Measurements from ENCODE around the gene RAB41.

Gene RAB41

DNA sequence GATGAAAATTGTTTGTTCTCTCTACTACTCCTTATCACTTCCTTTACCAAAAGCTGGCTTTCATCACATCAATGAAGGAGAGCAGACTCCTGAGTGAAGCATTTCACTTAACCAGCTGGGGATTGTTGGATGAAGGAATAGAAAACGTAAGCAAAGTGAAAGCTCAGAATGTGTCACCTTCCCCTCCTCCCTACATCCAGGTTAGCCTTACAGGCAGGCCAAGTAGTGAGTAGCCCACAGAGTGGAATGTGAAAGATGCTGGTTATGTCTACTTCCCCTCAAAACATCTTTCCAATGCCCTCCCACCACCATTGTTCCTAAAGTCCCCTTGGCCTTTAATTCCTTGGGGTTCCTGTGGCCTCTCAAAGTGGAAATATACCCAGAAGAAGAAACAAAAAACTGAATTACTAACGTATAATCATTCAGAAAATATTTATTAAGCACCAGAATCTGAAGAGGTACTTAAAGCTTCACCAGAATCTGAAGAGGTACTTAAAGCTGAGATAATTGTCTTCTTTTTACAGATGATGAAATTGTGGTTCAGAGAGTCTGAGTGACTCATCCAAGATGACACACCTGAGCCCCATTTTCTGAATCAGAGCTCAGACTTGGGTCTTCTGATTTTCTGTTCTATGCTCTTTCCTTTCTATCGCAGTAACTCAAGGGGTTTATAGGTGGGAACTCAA lies 28.5 kb upstream of the RAB41 start:
- TF ChIP-seq, protein P1, sequence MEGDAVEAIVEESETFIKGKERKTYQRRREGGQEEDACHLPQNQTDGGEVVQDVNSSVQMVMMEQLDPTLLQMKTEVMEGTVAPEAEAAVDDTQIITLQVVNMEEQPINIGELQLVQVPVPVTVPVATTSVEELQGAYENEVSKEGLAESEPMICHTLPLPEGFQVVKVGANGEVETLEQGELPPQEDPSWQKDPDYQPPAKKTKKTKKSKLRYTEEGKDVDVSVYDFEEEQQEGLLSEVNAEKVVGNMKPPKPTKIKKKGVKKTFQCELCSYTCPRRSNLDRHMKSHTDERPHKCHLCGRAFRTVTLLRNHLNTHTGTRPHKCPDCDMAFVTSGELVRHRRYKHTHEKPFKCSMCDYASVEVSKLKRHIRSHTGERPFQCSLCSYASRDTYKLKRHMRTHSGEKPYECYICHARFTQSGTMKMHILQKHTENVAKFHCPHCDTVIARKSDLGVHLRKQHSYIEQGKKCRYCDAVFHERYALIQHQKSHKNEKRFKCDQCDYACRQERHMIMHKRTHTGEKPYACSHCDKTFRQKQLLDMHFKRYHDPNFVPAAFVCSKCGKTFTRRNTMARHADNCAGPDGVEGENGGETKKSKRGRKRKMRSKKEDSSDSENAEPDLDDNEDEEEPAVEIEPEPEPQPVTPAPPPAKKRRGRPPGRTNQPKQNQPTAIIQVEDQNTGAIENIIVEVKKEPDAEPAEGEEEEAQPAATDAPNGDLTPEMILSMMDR (IDR thresholded peaks at IDR 0.05) = no peak

DNA sequence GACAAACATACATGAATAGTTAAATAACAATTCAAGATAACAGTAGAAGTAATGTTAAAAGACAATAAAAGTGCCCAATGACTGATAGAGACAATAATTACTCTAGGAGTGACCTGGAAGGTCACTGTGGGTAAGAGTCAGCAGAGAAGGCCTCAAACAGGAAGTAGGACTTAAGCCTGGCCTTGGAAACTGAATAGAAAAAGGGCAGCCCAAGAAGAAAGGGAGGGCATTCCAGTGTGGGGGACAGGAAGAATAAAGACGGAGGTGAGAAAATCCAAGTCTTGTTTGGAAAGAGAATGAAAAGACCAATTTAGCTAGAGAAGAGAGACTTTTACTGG lies 27.9 kb upstream of the RAB41 start:
- TF ChIP-seq, protein P1 (IDR thresholded peaks at IDR 0.05) = no peak

DNA sequence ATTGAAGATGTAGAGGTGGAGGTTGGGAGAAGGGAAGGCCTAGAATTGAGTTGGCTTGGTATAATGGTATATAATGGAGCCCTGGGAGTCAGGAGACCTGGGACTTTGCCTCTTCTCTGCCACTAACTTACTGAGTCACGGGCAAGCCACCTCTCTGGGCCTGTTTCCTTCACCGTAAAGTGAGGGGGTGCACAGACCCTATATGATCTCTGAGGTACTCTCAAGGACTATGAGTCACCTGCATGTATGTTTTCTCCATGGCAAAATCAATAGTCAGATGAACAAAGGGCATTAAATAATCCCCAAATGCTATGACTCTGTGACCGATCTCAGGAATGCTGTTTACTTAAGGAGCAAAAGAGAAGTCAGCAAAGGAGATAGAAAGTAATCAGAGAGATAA lies 27.1 kb upstream of the RAB41 start:
- TF ChIP-seq, protein P1 (IDR thresholded peaks at IDR 0.05) = no peak

DNA sequence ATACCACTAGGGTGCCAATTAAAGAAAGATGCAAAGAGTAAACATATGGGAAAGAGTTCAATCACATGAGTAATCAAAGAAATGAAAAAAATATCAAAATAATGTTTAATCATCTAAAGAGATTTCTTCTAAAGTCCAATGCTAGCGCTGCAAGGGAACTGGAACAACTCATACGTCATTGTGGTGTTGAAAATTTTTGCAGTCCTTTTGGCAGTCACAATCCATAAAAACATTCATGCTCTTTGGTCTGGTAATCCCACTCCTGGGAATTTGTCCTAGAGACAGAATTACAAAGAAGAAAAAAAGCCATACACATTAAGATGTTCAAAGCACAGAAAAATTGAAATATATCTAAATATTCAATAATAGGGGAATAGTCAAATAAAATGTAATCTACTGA lies 26.5 kb upstream of the RAB41 start:
- TF ChIP-seq, protein P1 (IDR thresholded peaks at IDR 0.05) = no peak

DNA sequence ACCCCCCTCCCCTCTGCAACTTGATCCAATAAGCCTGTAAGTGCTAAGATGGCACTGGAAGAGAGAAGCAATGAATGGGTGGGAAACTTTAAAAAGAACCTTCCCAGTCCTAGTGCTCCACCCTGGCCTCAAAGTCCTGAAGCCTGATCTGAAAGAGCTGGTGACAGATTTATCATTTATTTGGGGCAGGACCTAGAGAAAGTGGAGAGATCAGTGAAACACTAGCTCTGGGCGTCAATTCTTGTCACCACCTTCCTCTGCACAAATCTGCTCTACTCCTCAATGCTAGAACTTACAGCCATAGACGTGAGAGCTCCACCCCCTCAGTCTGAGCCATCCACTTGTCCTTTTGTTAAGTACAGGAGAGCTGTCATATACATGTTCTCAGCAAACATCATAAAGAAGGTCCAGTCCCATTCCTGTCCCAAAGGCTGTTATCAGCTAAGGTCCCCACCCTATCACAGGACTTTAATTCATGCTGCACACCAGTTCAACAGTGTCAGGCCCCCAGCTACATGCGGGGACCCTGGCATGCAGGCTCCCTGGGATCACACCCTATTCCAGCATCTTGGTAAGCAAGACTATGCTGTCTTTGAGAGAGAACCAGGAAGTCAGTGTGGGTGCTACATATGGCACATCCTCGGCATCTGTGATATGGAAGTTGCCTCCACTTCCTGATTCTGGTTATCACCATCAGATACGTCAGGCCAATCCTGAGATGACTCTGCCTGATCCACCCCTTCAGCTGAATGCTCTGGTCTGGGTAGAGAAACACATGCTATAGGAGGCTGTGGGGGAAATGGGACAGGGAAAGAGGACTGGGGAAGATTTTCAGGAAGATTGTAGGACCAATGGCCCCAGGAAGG lies 24.3 kb upstream of the RAB41 start:
- TF ChIP-seq, protein P1 (IDR thresholded peaks at IDR 0.05) = no peak

DNA sequence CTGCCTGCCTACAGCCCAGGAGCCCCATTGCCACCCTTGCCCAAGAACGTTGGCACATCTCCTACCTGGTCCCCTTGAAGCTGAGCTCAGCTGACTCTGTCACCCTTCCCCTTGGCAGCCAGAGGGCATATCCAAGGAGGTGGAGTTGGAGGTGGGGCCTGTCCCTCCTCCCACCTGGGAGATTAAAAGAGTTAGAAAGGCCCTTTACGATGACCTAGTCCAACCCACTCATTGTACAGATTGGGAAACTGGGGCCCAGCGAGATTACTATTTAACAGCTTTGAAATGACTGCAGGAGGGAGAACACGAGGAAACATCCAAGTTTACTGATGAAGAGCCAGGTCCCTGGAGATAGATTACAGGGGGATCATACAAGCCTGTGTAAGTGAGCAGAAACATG lies 21.9 kb upstream of the RAB41 start, which contains the start of gene P2RY4:
TSS of gene P2RY4 (minus strand) at position 101 of the 400 bp plus-strand sequence. CDS start 580 bp downstream, outside the sequence.
- TF ChIP-seq, protein P1 (IDR thresholded peaks at IDR 0.05) = no peak

DNA sequence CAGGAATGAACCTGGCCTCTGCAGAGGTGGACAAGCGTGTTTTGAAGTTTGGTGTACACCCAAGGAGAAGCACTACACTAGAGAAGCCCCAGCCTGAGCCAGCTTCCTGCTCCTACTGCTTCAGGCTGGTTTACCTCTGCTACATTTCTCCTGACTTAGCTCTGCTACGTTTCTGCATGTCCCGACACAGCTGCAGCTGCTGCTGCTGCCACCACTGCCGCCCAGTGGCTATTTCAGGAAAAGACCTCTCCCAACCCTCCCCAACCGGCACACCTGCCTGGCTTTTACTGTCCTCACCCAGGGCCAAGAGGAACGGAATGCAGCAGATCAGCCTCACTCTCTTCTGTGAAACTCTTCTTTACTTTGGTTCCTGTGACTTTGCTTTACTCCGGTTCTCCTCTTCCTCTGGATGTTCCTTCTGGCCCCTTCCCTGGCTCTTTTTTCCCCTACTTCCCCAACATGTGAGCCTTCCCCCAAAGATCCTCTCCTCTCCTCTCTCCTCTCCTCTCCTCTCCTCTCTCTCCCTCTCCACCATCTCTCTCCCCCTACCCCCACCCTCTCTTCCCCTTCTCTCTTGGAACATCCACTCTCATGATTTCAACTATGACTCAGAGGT lies 18.9 kb upstream of the RAB41 start:
- TF ChIP-seq, protein P1 (IDR thresholded peaks at IDR 0.05) = peak; percentile 62
